SU-DHL-6 (cell line): ENCODE measurements around the gene PMM2.
"Not testable (repeated sequence)": the region's sequence is repeated elsewhere in the genome, so short reads cannot be mapped to it uniquely, and the experiment has no call there.

Source experiments
- EZH2phosphoT487 ChIP-seq: fragments of 200-600 bp; sonication (generic), shearing (Covaris generic); conservative IDR thresholded peaks from 2 replicates; pipeline ENCODE4 v1.6.1; 2018; ENCODE audit warnings: mild to moderate bottlenecking, antibody characterized with exemption, low read length, moderate library complexity, mixed read lengths
- TF ChIP-seq, protein P1 (sequence below): fragments of 200-600 bp; sonication (generic); IDR thresholded peaks from one replicate; pipeline ENCODE4 v1.5.1; 2017; ENCODE audit warnings: antibody characterized with exemption, mild to moderate bottlenecking, low read length, moderate library complexity; ENCODE audit not compliant: insufficient read depth, poor library complexity, severe bottlenecking

- TF ChIP-seq, protein P1, sequence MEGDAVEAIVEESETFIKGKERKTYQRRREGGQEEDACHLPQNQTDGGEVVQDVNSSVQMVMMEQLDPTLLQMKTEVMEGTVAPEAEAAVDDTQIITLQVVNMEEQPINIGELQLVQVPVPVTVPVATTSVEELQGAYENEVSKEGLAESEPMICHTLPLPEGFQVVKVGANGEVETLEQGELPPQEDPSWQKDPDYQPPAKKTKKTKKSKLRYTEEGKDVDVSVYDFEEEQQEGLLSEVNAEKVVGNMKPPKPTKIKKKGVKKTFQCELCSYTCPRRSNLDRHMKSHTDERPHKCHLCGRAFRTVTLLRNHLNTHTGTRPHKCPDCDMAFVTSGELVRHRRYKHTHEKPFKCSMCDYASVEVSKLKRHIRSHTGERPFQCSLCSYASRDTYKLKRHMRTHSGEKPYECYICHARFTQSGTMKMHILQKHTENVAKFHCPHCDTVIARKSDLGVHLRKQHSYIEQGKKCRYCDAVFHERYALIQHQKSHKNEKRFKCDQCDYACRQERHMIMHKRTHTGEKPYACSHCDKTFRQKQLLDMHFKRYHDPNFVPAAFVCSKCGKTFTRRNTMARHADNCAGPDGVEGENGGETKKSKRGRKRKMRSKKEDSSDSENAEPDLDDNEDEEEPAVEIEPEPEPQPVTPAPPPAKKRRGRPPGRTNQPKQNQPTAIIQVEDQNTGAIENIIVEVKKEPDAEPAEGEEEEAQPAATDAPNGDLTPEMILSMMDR: not testable (repeated sequence)
- not testable (repeated sequence) for TF ChIP-seq EZH2phosphoT487
Measured at GRCh38 chr16:8843296-8843695, 45.7 kb downstream of the PMM2 start.
